K562 (cell line): ENCODE data around the gene COL15A1. TPM values are rescaled to one million over a fixed set of nuclear protein-coding genes. Genes with fewer than 3 reads are reported as not detected.

Source experiments
- ATAC-seq: fragments of 200-7000 bp; cut with Tn5 transposase; 3 replicates; pipeline ENCODE4 v1.9.1; 2020; ENCODE audit warnings: moderate library complexity
- BruUV-seq: library from RNA; stranded (reverse); fragments of 400-500 nt; replicated peaks from 2 replicates; lab custom pipeline; 2021; lab: Mats Ljungman, UMichigan
- CTCF ChIA-PET: fragments of 300-600 bp; formaldehyde crosslinking; extraction: SDS; loops from one replicate; lab custom pipeline; 2021; ENCODE audit warnings: low intra/inter-chr PET ratio; lab: Yijun Ruan, JAX
- POLR2A ChIA-PET: fragments of 300-600, 350-650 bp; sonication (Branson Sonifier 250); formaldehyde crosslinking; extraction: SDS; loops from one replicate; lab custom pipeline; 2021; ENCODE audit warnings: antibody characterized with exemption, inconsistent platforms; lab: Yijun Ruan, JAX
- DNase-seq, 4 experiments: peaks; one replicate each; pipeline versions ENCODE4 v3.0.0 to v3.0.0-alpha.2; 2011 to 2018; ENCODE audit warnings: low spot score in 3 of 4, mixed read lengths in 3 of 4; ENCODE audit errors: extremely low read depth in 1 of 4
- FAIRE-seq: peaks from 2 replicates; lab custom pipeline; 2011; peaks lifted over from hg19 to GRCh38; lab: Jason Lieb, UNC
- H2AFZ ChIP-seq: 2 replicates; pipeline ENCODE4 v1.6.0; 2011; ENCODE audit warnings: low read depth, low read length, control low read depth, inconsistent platforms
- H3K27ac ChIP-seq: fragments of 200-600 bp; 3 replicates; pipeline ENCODE4 v1.8.0; 2011; ENCODE audit warnings: low read depth, mild to moderate bottlenecking, control low read depth, inconsistent platforms, low read length, moderate library complexity, mixed read lengths; ENCODE audit errors: extremely low read depth
- H3K27me3 ChIP-seq, 2 experiments: fragments of 300-600 bp in 1 of 2; 2 replicates in 1 of 2; 3 replicates in 1 of 2; pipeline versions ENCODE4 v1.6.0 to v1.8.0; 2011; ENCODE audit warnings: inconsistent platforms in 2 of 2, low read length in 2 of 2, mild to moderate bottlenecking in 1 of 2, mixed read lengths in 1 of 2, moderate library complexity in 1 of 2; ENCODE audit not compliant: control insufficient read depth in 2 of 2, insufficient read depth in 2 of 2
- H3K36me3 ChIP-seq: fragments of 300-600 bp; 3 replicates; pipeline ENCODE4 v1.8.0; 2011; ENCODE audit warnings: mild to moderate bottlenecking, low read length, inconsistent platforms; ENCODE audit not compliant: control insufficient read depth, insufficient read depth
- H3K4me1 ChIP-seq, 2 experiments: fragments of 200-600 bp in 1 of 2; replicated peaks in 1 of 2; 2 replicates in 1 of 2; 3 replicates in 1 of 2; pipeline versions ENCODE4 v1.5.1 to v1.8.0; 2011; ENCODE audit warnings: inconsistent platforms in 2 of 2, low read length in 2 of 2, mild to moderate bottlenecking in 1 of 2, mixed read lengths in 1 of 2, moderate library complexity in 1 of 2; ENCODE audit not compliant: control insufficient read depth in 2 of 2, insufficient read depth in 2 of 2
- H3K4me2 ChIP-seq: 2 replicates; pipeline ENCODE4 v1.6.1; 2011; ENCODE audit warnings: low read length, control low read depth, inconsistent platforms, mixed read lengths; ENCODE audit not compliant: insufficient read depth
- H3K4me3 ChIP-seq: fragments of 200-600 bp; sonication (generic), shearing (Covaris generic); 2 replicates; pipeline ENCODE4 v1.5.1; 2016; ENCODE audit warnings: control low read depth, inconsistent platforms
- H3K79me2 ChIP-seq: fragments of 200-600 bp; 3 replicates; pipeline ENCODE4 v1.8.0; 2011; ENCODE audit warnings: low read length, inconsistent platforms; ENCODE audit not compliant: control insufficient read depth, insufficient read depth
- H3K9ac ChIP-seq, 2 experiments: 2 replicates each; pipeline versions ENCODE4 v1.6.0 to v1.6.1; 2011; ENCODE audit warnings: low read depth in 2 of 2, low read length in 2 of 2, control low read depth in 1 of 2, inconsistent platforms in 1 of 2, mild to moderate bottlenecking in 1 of 2, mixed read lengths in 1 of 2; ENCODE audit not compliant: insufficient read depth in 1 of 2
- H3K9me1 ChIP-seq: one replicate; pipeline ENCODE4 v1.6.0; 2011; ENCODE audit warnings: inconsistent platforms, mild to moderate bottlenecking, low read length, moderate library complexity; ENCODE audit not compliant: control insufficient read depth, insufficient read depth
- H3K9me3 ChIP-seq: replicated peaks from 2 replicates; pipeline ENCODE4 v1.5.1; 2011; ENCODE audit warnings: low read depth, low read length, inconsistent platforms; ENCODE audit not compliant: control insufficient read depth, insufficient read depth
- H4K20me1 ChIP-seq: replicated peaks from 2 replicates; pipeline ENCODE4 v1.6.1; 2011; ENCODE audit warnings: low read length, inconsistent platforms, mixed read lengths; ENCODE audit not compliant: control insufficient read depth, insufficient read depth
- CEBPZ ChIP-seq: fragments of 150-350 bp; IDR thresholded peaks from 2 replicates; pipeline ENCODE4 v1.6.1; 2014; ENCODE audit warnings: low read depth, mild to moderate bottlenecking, low read length, borderline replicate concordance
- ILF3 ChIP-seq: fragments of 450-650 bp; IDR thresholded peaks from 2 replicates; pipeline ENCODE4 v1.6.1; 2018; ENCODE audit warnings: antibody characterized with exemption, mild to moderate bottlenecking, moderate library complexity, borderline replicate concordance
- MECOM ChIP-seq: fragments of 250-450 bp; sonication (Bioruptor Pico); IDR thresholded peaks from 2 replicates; pipeline ENCODE4 v1.8.0; 2022; ENCODE audit warnings: inconsistent platforms
- POLR2G ChIP-seq: fragments of 200-400 bp; formaldehyde crosslinking; IDR thresholded peaks from 2 replicates; pipeline ENCODE4 v1.6.1; 2017; ENCODE audit warnings: low read depth, mild to moderate bottlenecking, antibody characterized with exemption, low read length, moderate library complexity
- SIRT6 ChIP-seq: IDR thresholded peaks from one replicate; pipeline ENCODE4 v1.6.1; 2012; ENCODE audit warnings: low read depth, mild to moderate bottlenecking, control low read depth, inconsistent platforms, low read length, moderate library complexity
- TAF15 ChIP-seq: fragments of 200-400 bp; formaldehyde crosslinking; IDR thresholded peaks from 2 replicates; pipeline ENCODE4 v1.6.1; 2017; ENCODE audit warnings: mild to moderate bottlenecking, low read depth, low read length, moderate library complexity
- ZBTB40 ChIP-seq, 2 experiments: fragments of 450-650 bp in 1 of 2; sonication (generic) in 1 of 2; formaldehyde crosslinking in 1 of 2; IDR thresholded peaks; 2 replicates each; pipeline versions ENCODE4 v1.7.1 to v1.9.0; 2016 to 2022; ENCODE audit warnings: inconsistent platforms in 1 of 2, mild to moderate bottlenecking in 1 of 2, missing genetic modification reagents in 1 of 2
- ZNF197 ChIP-seq: fragments of 200-800 bp; sonication (Bioruptor generic); IDR thresholded peaks from 2 replicates; pipeline ENCODE4 v1.6.1; 2016; ENCODE audit warnings: low read depth, missing genetic modification characterization, missing compliant biosample characterization
- WGBS: fragments of 100-300 bp; shearing (Covaris generic); methylation state at CpG from one replicate; pipeline ENCODE4 v1.1.6; 2016; ENCODE audit warnings: low coverage, mixed read lengths; ENCODE audit not compliant: insufficient coverage; ENCODE audit errors: missing lambda C conversion rate; 5-methylcytosine and 5-hydroxymethylcytosine counted together
- in situ Hi-C: fragments of 300-500 bp; cut with MboI; formaldehyde crosslinking; loops from 4 replicates; pipeline ENCODE4 v1.15.0; 2018; ENCODE audit warnings: inconsistent platforms, mixed read lengths
- intact Hi-C: fragments of 100-400 bp; cut with micrococcal nuclease; formaldehyde crosslinking; loops from 2 replicates; pipeline ENCODE4 v1.14.2; 2022
- polyA plus RNA-seq, 8 experiments: library from polyadenylated mRNA; depleted of rRNA in 4 of 8; stranded (reverse) in 5 of 8; unstranded in 3 of 8; fragments of >200 nt; fragmentation: Nextera tagmentation in 2 of 8; fragmentation: Illumina TruSeq in 1 of 8; extraction: Ambion mirVana in 2 of 8; extraction: Trizol in 1 of 8; gene quantifications; 2 replicates each; pipeline versions ENCODE4 v1.2.1 to v1.2.3, GENCODE V29; 2011 to 2014; ENCODE audit warnings: inconsistent platforms in 1 of 8, missing spikeins in 1 of 8
- total RNA-seq, 7 experiments: library from RNA; depleted of rRNA in 6 of 7; stranded (reverse); fragments of >200 nt in 6 of 7; fragmentation: Illumina TruSeq in 2 of 7; extraction: Trizol in 2 of 7; gene quantifications; 2 replicates each; pipeline versions ENCODE4 v1.2.1 to v1.2.3, GENCODE V29; 2011 to 2021; ENCODE audit warnings: low replicate concordance in 1 of 7

Gene COL15A1
- total and polyA plus RNA-seq, 9 of the 15 experiments (the other 6 are each of a cell fraction or from before 2014, with no cell fraction given), result 0.46 to 5.1 (median 2.6) TPM

- BruUV-seq, result no TSS peak
- Histone ChIP-seq H2AFZ (peak overlapping the region; percentile 13; the same call in 1 of the 2 replicates), H3K79me2 (no peaks in the 10 kb centered on the region), H3K27ac (no peak overlapping the region), H3K9me3 (peaks cover 2% of the 10 kb centered on the region; the same call in 1 of the 2 replicates), H3K36me3 (no peaks in the 10 kb centered on the region), H3K9ac (peak overlapping the region in 1 of 2 experiments; percentile 39; a peak in 1 of 4 replicates), H3K27me3 (no peaks in the 10 kb centered on the region), H3K9me1 (no peaks in the 10 kb centered on the region), H4K20me1 (no peaks in the 10 kb centered on the region), H3K4me3 (no peak overlapping the region), H3K4me1 (peaks cover 0 to 3% of the 10 kb centered on the region in 2 experiments; a peak in 2 of 5 replicates), H3K4me2 (no peak overlapping the region)
- no peak for DNase-seq
- 63% methylated on average over 3 of the region's 3 CpGs for WGBS
- ChIA-PET CTCF (no interaction called here), POLR2A (interaction anchor here (0.7 to 1.4 kb wide), 2 partner anchors 11 to 1178 kb away, joined by 3 to 6 read pairs; no protein-coding TSS in a partner anchor)
- intact Hi-C loops, result no loop called here
- in situ Hi-C loops, result no loop called here
- FAIRE-seq, result no peak
- no peak for ATAC-seq
- TF ChIP-seq ILF3 (no peak), MECOM (CRISPR knock-in tag) (no peak), POLR2G (no peak), CEBPZ (no peak), SIRT6 (no peak), ZNF197 (CRISPR knock-in tag) (no peak), ZBTB40 (IDR thresholded peaks at IDR 0.05) (no peak), ZBTB40 (CRISPR knock-in tag; IDR thresholded peaks at IDR 0.05) (no peak), TAF15 (no peak)
Observed at GRCh38 chr9:99040911-99041582, 97.3 kb downstream of the COL15A1 start.
